HT-29 (cell line): Measurements from ENCODE around the gene PTPRN2. TPM values are rescaled to one million over a fixed set of nuclear protein-coding genes. Genes with fewer than 3 reads are reported as not detected.

ENCODE experiments used
- DNase-seq: peaks from one replicate; pipeline ENCODE4 v3.0.0-alpha.2; 2015; ENCODE audit warnings: low spot score
- total RNA-seq: library from RNA; depleted of rRNA; stranded (reverse); fragments of >200 nt; shearing (Covaris generic); gene quantifications from 2 replicates; pipeline ENCODE4 v1.2.3, GENCODE V29; 2014

PTPRN2 gene
- total RNA-seq, 1 experiment from 2014 or later, result 1.7 TPM

- no peak for DNase-seq
These were observed 821.5 kb downstream of the PTPRN2 start for GRCh38 chr7:157766098-157766497.

DNA sequence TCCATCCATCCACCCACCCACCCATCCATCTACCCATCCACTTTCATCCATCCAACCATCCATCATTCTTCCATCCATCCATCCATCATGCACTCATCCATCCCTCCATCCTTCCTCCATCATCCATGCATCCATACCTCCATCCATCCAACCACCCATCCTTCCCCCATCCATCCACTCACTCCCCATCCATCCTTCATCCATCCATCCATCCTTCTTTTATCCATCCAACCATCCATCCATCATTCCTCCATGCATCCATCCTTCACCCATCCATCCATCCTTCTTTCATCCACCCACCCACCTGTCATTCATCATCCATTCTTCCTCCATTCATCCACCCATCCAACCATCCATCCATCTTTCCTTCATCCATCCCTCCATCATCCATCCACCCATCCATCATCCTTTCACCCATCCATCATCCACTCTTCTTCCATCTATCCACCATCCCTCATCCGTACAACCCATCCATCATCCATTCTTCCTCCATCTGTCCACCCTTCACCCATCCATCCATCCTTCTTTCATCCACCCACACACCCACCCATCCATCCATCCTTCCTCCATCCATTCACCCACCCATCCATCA lies 822.6 kb downstream of the PTPRN2 start:
- DNase-seq, result no peak

GRCh38 chr7:157764193-157764592 lies 823.4 kb downstream of the PTPRN2 start:
- no peak for DNase-seq

GRCh38 chr7:157763279-157764000 lies 824.2 kb downstream of the PTPRN2 start:
- DNase-seq, result no peak

DNA sequence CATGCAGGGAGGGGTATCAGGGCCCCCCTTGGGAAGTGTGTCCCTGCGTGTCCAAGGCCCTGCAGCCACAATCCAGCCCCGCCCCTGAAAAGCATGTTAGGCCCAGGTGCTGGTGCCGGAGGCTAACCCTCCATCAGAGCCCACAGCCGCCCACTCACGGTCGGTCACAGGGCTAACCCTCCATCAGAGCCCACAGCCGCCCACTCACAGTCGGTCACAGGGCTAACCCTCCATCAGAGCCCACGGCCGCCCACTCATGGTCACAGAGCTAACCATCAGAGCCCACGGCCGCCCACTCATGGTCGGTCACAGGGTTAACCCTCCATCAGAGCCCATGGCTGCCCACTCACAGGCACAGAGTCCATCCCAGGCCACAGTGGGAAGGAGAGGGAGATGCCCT lies 824.8 kb downstream of the PTPRN2 start:
- no peak for DNase-seq

DNA sequence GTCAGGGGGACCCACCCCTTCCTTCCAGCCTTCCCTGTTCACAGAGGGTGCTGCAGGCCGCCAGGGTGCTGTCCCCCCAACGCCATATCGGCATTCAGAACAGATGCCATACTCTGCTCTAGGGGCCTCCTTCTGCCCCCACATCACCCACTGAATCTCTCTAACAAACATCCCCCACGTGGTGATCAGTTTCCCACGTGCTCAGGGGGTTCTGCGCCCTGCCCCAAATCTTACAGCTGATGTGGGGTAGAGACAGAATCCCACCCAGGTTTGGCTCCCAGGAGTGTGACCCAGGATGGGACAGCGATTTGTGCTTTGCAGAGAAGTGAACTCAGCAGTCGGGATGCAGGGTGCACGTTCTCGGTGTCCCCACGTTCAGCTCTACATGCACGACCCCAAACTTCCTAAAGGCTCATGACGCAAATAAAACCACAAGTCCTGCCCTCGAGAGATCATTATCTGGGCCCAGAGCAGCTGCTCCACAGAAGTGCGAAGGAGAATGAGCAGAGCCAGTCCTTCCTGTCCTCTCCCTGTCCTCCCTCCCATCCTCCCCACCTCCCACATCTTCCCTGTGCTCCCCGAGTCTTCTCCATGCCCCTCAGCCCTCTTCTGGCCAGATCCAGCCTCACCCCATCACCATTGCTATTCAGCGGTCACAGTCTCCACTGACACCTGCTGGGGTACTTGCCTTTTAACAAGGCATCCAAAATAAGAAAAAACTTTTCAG lies 827.5 kb downstream of the PTPRN2 start:
- peak; percentile 7 for DNase-seq

DNA sequence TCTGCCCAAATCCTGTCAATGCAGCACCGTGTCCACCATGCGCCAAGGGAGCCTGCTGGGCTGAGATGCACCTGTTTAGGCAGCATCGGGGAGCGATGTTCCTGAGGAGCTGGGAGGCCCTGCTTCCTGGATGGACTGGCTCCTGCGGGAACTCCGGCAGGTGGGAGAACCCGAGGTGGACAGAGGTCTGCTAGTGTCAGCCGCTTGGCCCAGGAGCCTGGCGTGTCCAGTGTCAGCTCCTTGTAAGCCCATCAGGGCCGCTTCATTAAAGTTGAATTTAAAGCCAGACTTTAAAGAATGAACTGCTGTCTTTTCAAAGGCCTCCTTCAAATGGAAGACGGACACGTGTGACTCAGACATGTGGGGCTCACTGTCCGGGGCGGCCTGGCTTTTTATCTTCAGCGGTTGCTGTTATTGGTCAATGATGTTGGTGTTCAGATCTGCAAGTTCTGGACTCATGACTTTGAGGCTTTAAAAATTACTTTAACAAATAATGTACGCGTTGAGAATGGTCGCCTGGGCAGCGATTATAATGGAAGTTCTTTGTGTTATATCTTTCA lies 828.3 kb downstream of the PTPRN2 start:
- no peak for DNase-seq

DNA sequence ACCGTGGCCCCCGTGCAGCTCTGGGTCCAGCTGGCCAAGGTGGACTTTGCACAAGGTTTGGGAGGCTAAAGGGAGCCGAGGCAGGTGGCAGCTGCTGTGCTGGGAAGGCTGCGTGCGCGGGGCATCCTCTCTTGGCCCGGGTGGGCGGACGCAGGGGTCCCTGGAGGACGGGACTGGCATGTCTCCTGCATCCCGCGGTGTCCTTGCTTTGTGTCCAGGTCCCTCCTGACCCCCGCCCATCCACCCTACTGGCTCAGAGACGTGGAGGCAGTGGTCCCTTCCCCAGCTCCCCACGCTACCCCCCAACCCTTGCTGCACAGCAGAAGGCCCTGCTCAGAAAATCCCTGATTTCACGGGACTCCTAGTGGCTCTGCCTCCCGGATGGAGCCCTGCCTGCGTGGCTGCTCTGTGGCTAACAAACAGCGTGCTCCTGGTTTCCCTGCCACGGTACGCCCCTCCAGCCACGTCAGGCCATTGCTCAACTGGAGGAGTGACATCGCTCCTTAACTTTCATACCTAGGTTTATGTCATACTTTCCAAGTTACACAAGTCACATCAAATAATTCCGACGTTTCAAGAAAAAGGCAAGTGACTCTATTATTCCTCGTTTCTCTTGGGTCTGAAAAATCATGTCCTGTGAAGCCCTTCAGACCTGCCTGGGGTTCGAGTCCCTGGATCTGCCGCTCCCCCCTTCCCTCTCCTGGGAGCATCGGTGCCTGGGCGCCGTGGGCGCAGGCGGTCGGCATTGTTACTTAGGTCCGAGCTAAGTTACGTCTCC lies 829.0 kb downstream of the PTPRN2 start:
- DNase-seq, result no peak

DNA sequence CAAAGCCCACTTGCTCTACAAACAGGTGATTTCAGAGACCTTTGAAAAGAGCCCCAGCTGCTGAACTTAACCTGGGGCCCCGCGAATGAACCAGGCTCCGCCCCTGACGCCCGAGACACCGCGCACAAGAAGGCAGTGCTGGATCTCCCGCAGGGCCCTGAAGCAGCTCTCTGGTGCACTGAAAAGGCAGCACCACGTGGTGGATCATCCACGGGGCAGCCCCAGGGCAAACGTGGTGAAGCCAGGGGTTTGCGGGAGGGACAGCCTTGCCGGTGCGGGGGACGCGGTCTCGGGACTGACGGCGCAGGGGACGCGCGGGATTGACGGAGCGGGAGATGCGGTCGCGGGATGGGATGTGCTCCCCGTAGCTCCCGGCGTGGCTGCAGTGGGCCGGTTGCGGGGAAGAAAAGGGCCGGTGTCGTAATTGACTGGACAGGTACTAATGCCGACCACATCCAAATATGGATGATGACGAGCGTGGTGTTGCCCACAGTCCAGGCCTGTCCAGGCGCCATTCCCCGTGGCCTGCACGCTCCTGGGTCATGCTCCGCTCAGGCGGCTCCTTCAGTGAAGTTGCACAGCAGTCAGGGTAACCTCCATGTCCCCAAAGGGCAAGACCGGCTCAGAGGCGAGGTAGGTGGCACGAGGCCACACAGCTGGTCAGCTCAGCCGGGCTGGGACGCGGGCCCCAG lies 829.7 kb downstream of the PTPRN2 start:
- no peak for DNase-seq

- DNase-seq, result no peak
These were observed 830.4 kb downstream of the PTPRN2 start for GRCh38 chr7:157757211-157757610.

GRCh38 chr7:157755741-157756140 lies 831.9 kb downstream of the PTPRN2 start:
- no peak for DNase-seq

GRCh38 chr7:157754416-157754790 lies 833.2 kb downstream of the PTPRN2 start:
- no peak for DNase-seq

GRCh38 chr7:157753713-157754415 lies 833.8 kb downstream of the PTPRN2 start:
- DNase-seq, result no peak

- DNase-seq, result no peak
These were observed 834.8 kb downstream of the PTPRN2 start for GRCh38 chr7:157752832-157753291.

- no peak for DNase-seq
These were observed 835.5 kb downstream of the PTPRN2 start for GRCh38 chr7:157751951-157752673.

DNA sequence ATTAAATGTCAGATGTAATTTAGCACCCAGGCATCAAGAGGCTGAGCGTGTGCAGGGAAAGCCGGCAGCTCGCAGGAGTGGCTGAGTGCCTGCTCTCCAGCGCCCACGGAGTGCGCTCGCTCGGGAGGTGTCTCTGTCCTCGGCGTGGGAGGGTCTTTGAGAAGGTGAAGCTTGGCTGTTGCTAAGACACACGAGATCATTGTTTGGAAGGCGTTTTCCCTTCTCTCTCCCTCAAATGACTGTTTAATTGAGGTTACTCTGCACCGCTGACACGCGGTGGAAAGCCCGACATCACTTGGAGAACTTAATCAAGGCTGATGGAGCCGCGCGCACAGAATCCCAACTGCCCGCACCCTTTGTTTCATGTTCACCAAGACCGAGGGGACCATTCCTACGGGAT lies 836.2 kb downstream of the PTPRN2 start:
- no peak for DNase-seq

- no peak for DNase-seq
These were observed 837.3 kb downstream of the PTPRN2 start for GRCh38 chr7:157750291-157750690.

DNA sequence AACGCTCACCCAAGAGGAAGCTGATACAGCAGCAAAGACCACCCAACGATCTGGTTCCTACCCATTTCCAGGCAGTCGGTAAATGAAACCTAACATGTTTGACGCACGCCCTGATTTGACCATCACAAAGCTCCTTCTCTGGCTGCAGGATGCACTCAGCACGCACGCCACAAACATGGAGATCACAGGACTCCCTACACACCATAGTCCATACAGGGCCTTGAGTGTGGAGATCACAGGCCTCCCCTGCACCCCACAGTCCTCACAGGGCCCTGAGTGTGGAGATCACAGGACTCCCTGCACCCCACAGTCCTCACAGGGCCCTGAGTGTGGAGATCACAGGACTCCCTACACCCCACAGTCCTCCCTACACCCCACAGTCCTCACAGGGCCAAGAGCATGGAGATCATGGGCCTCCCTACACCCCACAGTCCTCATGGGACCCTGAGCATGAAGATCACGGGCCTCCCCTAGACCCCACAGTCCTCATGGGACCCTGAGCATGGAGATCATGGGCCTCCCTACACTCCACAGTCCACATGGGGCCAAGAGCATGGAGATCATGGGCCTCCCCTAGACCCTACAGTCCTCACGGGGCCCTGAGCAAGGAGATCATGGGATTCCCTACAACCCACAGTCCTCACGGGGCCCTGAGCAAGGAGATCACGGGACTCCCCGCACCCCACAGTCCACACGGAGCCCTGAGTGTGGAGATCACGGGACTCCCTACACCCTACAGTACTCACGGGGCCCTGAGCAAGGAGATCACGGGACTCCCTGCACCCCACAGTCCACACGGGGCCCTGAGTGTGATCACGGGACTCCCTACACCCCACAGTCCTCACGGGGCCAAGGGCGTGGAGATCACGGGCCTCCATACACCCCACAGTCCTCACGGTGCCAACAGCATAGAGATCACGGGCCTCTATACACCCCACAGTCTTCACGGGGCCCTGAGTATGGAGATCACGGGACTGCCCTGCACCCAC lies 841.6 kb downstream of the PTPRN2 start:
- no peak for DNase-seq
